Sigmoid colon (tissue), 4 donors: ENCODE results near the gene BMPER.

ENCODE experiments used
- EP300 ChIP-seq, 4 donors: sonication (generic); formaldehyde crosslinking; IDR thresholded peaks; one replicate each; pipeline ENCODE4 v1.6.1; 2017; ENCODE audit warnings: antibody characterized with exemption in 4 of 4
- POLR2A ChIP-seq, 2 donors: fragments of 450-650 bp; IDR thresholded peaks; one replicate each; pipeline ENCODE4 v1.6.1; 2016; ENCODE audit warnings: antibody characterized with exemption in 2 of 2, mild to moderate bottlenecking in 2 of 2, moderate library complexity in 2 of 2
- POLR2AphosphoS5 ChIP-seq, 4 donors: sonication (generic); formaldehyde crosslinking; IDR thresholded peaks; one replicate each; pipeline ENCODE4 v1.6.1; 2017; ENCODE audit warnings: antibody characterized with exemption in 4 of 4
- TF ChIP-seq, protein P1 (sequence below), 4 experiments: fragments of 450-650 bp in 3 of 4; fragments of 200-600 bp in 1 of 4; IDR thresholded peaks; one replicate each; pipeline ENCODE4 v1.5.1; 2016 to 2019; ENCODE audit warnings: antibody characterized with exemption in 4 of 4, mild to moderate bottlenecking in 3 of 4, moderate library complexity in 2 of 4

DNA sequence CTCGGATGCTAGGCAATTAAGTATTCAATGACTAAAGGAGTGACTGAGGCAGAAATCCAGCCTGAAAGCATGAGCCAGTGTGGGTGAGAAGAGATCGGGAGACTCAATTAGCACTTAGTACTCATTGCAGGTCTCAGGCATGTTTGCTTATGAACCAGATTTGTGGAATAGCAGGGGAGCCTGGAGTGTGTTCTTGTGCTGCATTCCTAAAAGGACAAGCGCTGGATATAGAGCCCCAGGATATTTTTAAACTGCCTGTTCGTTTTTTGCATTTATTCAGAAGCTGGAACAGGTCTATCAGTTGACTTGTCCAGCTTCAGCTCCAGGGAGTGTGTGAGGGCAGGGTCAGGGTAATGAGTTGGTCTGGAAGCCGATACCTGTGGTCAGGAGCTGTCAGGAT, 120.3 kb downstream of the BMPER start:
- TF ChIP-seq, protein P1, sequence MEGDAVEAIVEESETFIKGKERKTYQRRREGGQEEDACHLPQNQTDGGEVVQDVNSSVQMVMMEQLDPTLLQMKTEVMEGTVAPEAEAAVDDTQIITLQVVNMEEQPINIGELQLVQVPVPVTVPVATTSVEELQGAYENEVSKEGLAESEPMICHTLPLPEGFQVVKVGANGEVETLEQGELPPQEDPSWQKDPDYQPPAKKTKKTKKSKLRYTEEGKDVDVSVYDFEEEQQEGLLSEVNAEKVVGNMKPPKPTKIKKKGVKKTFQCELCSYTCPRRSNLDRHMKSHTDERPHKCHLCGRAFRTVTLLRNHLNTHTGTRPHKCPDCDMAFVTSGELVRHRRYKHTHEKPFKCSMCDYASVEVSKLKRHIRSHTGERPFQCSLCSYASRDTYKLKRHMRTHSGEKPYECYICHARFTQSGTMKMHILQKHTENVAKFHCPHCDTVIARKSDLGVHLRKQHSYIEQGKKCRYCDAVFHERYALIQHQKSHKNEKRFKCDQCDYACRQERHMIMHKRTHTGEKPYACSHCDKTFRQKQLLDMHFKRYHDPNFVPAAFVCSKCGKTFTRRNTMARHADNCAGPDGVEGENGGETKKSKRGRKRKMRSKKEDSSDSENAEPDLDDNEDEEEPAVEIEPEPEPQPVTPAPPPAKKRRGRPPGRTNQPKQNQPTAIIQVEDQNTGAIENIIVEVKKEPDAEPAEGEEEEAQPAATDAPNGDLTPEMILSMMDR (IDR thresholded peaks at IDR 0.05), result no peak
- TF ChIP-seq POLR2A (IDR thresholded peaks at IDR 0.05) (no peak), POLR2AphosphoS5 (IDR thresholded peaks at IDR 0.05) (no peak), EP300 (IDR thresholded peaks at IDR 0.05) (no peak)
